ENCODE data around the gene MAP4K4.

Gene MAP4K4

DNA sequence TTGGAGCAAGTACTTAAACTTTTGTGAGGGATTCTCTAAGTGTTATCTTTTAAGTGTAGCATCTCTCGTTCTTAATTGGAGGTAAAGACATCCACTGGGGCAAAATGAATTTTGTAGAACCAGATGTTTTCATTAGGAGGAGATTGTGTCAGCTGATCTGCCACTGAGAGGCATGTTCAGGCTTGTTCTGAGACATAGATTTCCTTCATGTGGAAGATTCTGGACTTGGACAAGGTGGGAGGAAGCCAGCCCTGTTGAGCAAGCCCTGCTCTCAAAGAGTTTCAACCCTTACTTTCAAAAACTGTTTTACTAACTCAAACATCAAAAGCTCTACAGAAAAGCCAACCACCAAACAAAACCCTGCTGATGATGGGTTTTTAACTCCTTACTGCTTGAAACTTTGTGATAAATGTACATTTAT is 6.5 kb downstream of the MAP4K4 start:
- peak overlapping the region; percentile 3; the same call in 1 of the 2 replicates for H3K4me3 ChIP-seq (ENCODE audit: low read length)
- no peak overlapping the region for H2AFZ ChIP-seq (ENCODE audit: low read depth, low read length)
- H4K20me1 ChIP-seq (ENCODE audit: insufficient read depth, low read length): peaks cover 85% of the 10 kb centered on the region
- TF ChIP-seq EZH2phosphoT487 (IDR thresholded peaks at IDR 0.05; ENCODE audit: low read depth): no peak
- TF ChIP-seq, protein P1, sequence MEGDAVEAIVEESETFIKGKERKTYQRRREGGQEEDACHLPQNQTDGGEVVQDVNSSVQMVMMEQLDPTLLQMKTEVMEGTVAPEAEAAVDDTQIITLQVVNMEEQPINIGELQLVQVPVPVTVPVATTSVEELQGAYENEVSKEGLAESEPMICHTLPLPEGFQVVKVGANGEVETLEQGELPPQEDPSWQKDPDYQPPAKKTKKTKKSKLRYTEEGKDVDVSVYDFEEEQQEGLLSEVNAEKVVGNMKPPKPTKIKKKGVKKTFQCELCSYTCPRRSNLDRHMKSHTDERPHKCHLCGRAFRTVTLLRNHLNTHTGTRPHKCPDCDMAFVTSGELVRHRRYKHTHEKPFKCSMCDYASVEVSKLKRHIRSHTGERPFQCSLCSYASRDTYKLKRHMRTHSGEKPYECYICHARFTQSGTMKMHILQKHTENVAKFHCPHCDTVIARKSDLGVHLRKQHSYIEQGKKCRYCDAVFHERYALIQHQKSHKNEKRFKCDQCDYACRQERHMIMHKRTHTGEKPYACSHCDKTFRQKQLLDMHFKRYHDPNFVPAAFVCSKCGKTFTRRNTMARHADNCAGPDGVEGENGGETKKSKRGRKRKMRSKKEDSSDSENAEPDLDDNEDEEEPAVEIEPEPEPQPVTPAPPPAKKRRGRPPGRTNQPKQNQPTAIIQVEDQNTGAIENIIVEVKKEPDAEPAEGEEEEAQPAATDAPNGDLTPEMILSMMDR (IDR thresholded peaks at IDR 0.05; ENCODE audit: low read depth, low read length): no peak
- H3K27ac ChIP-seq (ENCODE audit: low read length): peak overlapping the region; percentile 55
- peak overlapping the region; percentile 29 for H3K4me2 ChIP-seq (ENCODE audit: low read length)
- no peaks in the 10 kb centered on the region for H3K27me3 ChIP-seq (ENCODE audit: low read depth, low read length)
- H3K79me2 ChIP-seq (ENCODE audit: low read length): peaks cover 99% of the 10 kb centered on the region
- peak overlapping the region; percentile 14; the same call in 1 of the 2 replicates for H3K9ac ChIP-seq (ENCODE audit: low read length)
- H3K9me3 ChIP-seq (ENCODE audit: insufficient read depth, low read length): no peaks in the 10 kb centered on the region
- peaks cover 75% of the 10 kb centered on the region for H3K4me1 ChIP-seq (ENCODE audit: low read length)
- peaks cover 29% of the 10 kb centered on the region for H3K36me3 ChIP-seq (replicated peaks; ENCODE audit: low read depth, low read length)

DNA sequence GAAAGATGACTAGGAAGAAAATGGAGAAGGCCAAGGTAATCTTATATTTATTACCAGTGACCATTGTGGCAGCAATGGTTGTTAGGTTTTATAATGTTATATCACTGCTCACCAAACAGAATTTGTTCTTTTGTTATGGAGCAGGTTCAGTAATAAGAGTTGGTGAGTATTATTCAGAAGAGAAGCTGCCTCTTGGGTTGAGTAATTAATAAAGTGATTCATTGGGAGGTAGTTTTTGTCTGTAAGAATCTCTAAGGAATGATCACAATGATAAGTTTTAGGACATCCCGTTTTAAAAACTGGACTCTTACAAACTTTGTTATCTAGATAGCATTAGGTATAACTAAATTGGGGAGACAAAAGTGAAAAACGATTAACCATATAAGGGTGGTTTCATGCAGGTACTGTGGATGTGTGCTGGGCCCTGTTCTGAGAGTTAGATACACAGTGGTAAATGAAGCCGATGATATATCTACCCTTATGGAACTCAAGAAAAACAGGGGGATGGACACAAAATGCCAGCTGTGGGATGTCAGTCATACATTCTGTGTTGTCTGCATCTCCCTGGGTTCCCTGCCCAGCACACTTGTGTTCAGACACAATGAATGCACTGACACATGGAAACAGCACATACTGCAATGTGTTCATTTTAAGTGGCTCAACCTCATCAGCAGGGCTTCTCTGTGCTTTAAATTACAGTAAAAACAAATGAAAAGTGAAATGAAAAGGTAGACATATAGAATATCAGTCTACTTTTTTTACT is 7.5 kb downstream of the MAP4K4 start:
- Histone ChIP-seq H3K79me2 (ENCODE audit: low read length) (peaks cover 99% of the 10 kb centered on the region), H4K20me1 (ENCODE audit: insufficient read depth, low read length) (peaks cover 84% of the 10 kb centered on the region), H3K4me3 (ENCODE audit: low read length) (no peak overlapping the region), H3K27me3 (ENCODE audit: low read depth, low read length) (no peaks in the 10 kb centered on the region), H2AFZ (ENCODE audit: low read depth, low read length) (no peak overlapping the region), H3K36me3 (replicated peaks; ENCODE audit: low read depth, low read length) (peaks cover 24% of the 10 kb centered on the region), H3K9me3 (ENCODE audit: insufficient read depth, low read length) (no peaks in the 10 kb centered on the region), H3K27ac (ENCODE audit: low read length) (peak overlapping the region; percentile 71), H3K9ac (ENCODE audit: low read length) (peak overlapping the region; percentile 27), H3K4me2 (ENCODE audit: low read length) (peak overlapping the region; percentile 75), H3K4me1 (ENCODE audit: low read length) (peaks cover 84% of the 10 kb centered on the region)
- TF ChIP-seq, protein P1 (IDR thresholded peaks at IDR 0.05; ENCODE audit: low read depth, low read length): no peak
- TF ChIP-seq EZH2phosphoT487 (IDR thresholded peaks at IDR 0.05; ENCODE audit: low read depth): no peak

DNA sequence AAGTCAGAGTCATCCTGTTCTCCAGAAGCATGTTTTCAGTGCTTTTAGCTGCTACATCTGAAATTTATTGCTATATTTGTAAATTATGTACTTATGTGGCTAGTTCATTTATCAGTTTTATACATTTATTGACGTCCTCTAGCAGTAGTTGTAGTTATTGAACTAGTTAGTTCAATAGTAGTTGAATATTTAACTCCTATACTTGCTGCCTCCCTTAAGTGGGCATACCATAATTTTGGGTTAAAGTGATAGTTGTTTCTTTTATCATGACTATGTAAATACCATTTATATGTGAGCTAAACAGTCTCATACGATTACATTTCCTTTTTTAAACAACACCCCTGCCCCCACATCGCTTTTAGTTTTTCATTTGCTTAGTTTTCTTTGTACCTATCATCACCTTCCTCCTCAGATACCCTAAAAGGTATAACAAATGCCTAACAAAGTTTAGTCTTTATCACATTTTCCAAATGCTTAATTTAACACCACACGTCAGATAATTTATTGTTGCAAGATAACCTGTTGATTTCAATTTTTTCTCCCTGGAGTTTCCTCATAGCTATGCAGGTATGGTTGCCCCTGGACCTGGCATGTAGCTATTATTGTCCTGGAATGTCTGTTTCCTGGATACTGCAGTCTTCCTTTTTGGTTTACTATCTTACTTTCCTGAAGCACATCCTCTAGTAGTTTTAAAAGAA is 8.8 kb downstream of the MAP4K4 start:
- TF ChIP-seq EZH2phosphoT487 (IDR thresholded peaks at IDR 0.05; ENCODE audit: low read depth): no peak
- TF ChIP-seq, protein P1 (IDR thresholded peaks at IDR 0.05; ENCODE audit: low read depth, low read length): no peak
- H3K9me3 ChIP-seq (ENCODE audit: insufficient read depth, low read length): no peaks in the 10 kb centered on the region
- peak overlapping the region; percentile 75 for H3K4me2 ChIP-seq (ENCODE audit: low read length)
- H3K36me3 ChIP-seq (replicated peaks; ENCODE audit: low read depth, low read length): peaks cover 22% of the 10 kb centered on the region
- peaks cover 84% of the 10 kb centered on the region for H4K20me1 ChIP-seq (ENCODE audit: insufficient read depth, low read length)
- H3K4me1 ChIP-seq (ENCODE audit: low read length): peaks cover 85% of the 10 kb centered on the region
- peak overlapping the region; percentile 71 for H3K27ac ChIP-seq (ENCODE audit: low read length)
- H3K27me3 ChIP-seq (ENCODE audit: low read depth, low read length): no peaks in the 10 kb centered on the region
- peak overlapping the region; percentile 47 for H3K9ac ChIP-seq (ENCODE audit: low read length)
- H3K4me3 ChIP-seq (ENCODE audit: low read length): peak overlapping the region; percentile 41
- H3K79me2 ChIP-seq (ENCODE audit: low read length): peaks cover 99% of the 10 kb centered on the region
- no peak overlapping the region for H2AFZ ChIP-seq (ENCODE audit: low read depth, low read length)

DNA sequence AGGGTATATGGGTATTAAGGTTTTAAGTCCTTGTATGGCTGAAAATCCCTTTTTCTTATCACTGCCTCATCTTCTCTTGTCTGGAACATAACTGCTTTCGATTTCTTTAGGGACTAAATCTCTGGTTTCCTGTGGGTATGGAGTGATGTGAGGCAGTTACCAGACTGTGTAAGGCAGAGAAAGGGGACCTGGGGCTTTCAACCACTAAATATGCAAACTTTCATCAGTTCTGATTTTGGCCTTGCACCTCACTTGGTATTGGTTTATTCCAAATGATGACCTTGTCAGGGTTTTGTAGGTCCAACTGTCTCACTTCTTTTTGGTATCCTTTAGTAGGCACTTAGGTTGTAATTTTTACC is 9.3 kb downstream of the MAP4K4 start:
- peaks cover 81% of the 10 kb centered on the region for H4K20me1 ChIP-seq (ENCODE audit: insufficient read depth, low read length)
- peaks cover 88% of the 10 kb centered on the region for H3K4me1 ChIP-seq (ENCODE audit: low read length)
- peak overlapping the region; percentile 75 for H3K4me2 ChIP-seq (ENCODE audit: low read length)
- H3K4me3 ChIP-seq (ENCODE audit: low read length): peak overlapping the region; percentile 41
- no peaks in the 10 kb centered on the region for H3K9me3 ChIP-seq (ENCODE audit: insufficient read depth, low read length)
- peak overlapping the region; percentile 71 for H3K27ac ChIP-seq (ENCODE audit: low read length)
- H3K36me3 ChIP-seq (replicated peaks; ENCODE audit: low read depth, low read length): peaks cover 18% of the 10 kb centered on the region
- TF ChIP-seq EZH2phosphoT487 (IDR thresholded peaks at IDR 0.05; ENCODE audit: low read depth): no peak
- TF ChIP-seq, protein P1 (IDR thresholded peaks at IDR 0.05; ENCODE audit: low read depth, low read length): no peak
- peak overlapping the region; percentile 47 for H3K9ac ChIP-seq (ENCODE audit: low read length)
- no peaks in the 10 kb centered on the region for H3K27me3 ChIP-seq (ENCODE audit: low read depth, low read length)
- H3K79me2 ChIP-seq (ENCODE audit: low read length): peaks cover 99% of the 10 kb centered on the region
- no peak overlapping the region for H2AFZ ChIP-seq (ENCODE audit: low read depth, low read length)
